Measurements from ENCODE around the gene FAM98C.

FAM98C gene

GRCh38 chr19:38457690-38458405, 55.0 kb downstream of the FAM98C start:
- no peak overlapping the region for H3K27ac ChIP-seq
- TF ChIP-seq ZFX (IDR thresholded peaks at IDR 0.05), result no peak
- TF ChIP-seq CTCF (conservative IDR thresholded peaks at IDR 0.05), result no peak
